Loucy (cell line): ENCODE measurements around the gene STPG2.

Experiments used
- H2AFZ ChIP-seq: fragments of 200-600 bp; sonication (generic); 2 replicates; pipeline ENCODE4 v1.6.0; 2016; ENCODE audit warnings: antibody characterized with exemption, mild to moderate bottlenecking, low read length, moderate library complexity
- H3F3A ChIP-seq: fragments of 200-600 bp; 2 replicates; pipeline ENCODE4 v1.6.0; 2016; ENCODE audit warnings: antibody characterized with exemption, low read depth, mild to moderate bottlenecking
- H3K27me3 ChIP-seq: fragments of 200-600 bp; sonication (generic); 2 replicates; pipeline ENCODE4 v1.6.1; 2014; ENCODE audit warnings: low read length, mild to moderate bottlenecking; ENCODE audit not compliant: insufficient read depth, poor library complexity, severe bottlenecking
- H3K36me3 ChIP-seq: fragments of 200-600 bp; sonication (generic); 2 replicates; pipeline ENCODE4 v1.6.1; 2016; ENCODE audit warnings: low read length; ENCODE audit not compliant: insufficient read depth
- H3K4me1 ChIP-seq: fragments of 200-600 bp; sonication (generic); 2 replicates; pipeline ENCODE4 v1.5.1; 2014; ENCODE audit warnings: low read length, mild to moderate bottlenecking; ENCODE audit not compliant: insufficient read depth, poor library complexity, severe bottlenecking
- H3K4me2 ChIP-seq: fragments of 200-600 bp; sonication (generic); 2 replicates; pipeline ENCODE4 v1.6.0; 2014; ENCODE audit warnings: antibody characterized with exemption, low read length, low read depth, mild to moderate bottlenecking; ENCODE audit not compliant: poor library complexity, severe bottlenecking
- H3K4me3 ChIP-seq: fragments of 200-600 bp; sonication (generic); 2 replicates; pipeline ENCODE4 v1.5.1; 2014; ENCODE audit warnings: low read length, mild to moderate bottlenecking, mixed read lengths; ENCODE audit not compliant: poor library complexity, severe bottlenecking
- H3K79me2 ChIP-seq: fragments of 200-600 bp; sonication (generic); 2 replicates; pipeline ENCODE4 v1.6.1; 2014; ENCODE audit warnings: low read length; ENCODE audit not compliant: insufficient read depth
- H3K9ac ChIP-seq: fragments of 200-600 bp; sonication (generic); 2 replicates; pipeline ENCODE4 v1.6.0; 2014; ENCODE audit warnings: mild to moderate bottlenecking, low read depth, low read length, moderate library complexity; ENCODE audit not compliant: poor library complexity, severe bottlenecking
- H3K9me2 ChIP-seq: fragments of 200-600 bp; sonication (generic); replicated peaks from 2 replicates; pipeline ENCODE4 v1.6.1; 2016; ENCODE audit warnings: low read depth, low read length, mixed read lengths
- H3K9me3 ChIP-seq: fragments of 200-600 bp; sonication (generic); 2 replicates; pipeline ENCODE4 v1.6.1; 2014; ENCODE audit warnings: mild to moderate bottlenecking, antibody characterized with exemption, low read length, low read depth; ENCODE audit not compliant: insufficient read depth
- H4K20me1 ChIP-seq: fragments of 200-600 bp; sonication (generic); 2 replicates; pipeline ENCODE4 v1.6.0; 2014; ENCODE audit warnings: antibody characterized with exemption, low read length, mild to moderate bottlenecking; ENCODE audit not compliant: insufficient read depth, poor library complexity, severe bottlenecking
- EZH2phosphoT487 ChIP-seq: fragments of 200-600 bp; IDR thresholded peaks from 2 replicates; pipeline ENCODE4 v1.6.1; 2018; ENCODE audit warnings: antibody characterized with exemption, mild to moderate bottlenecking, moderate library complexity, borderline replicate concordance
- TF ChIP-seq, protein P1 (sequence below): fragments of 200-600 bp; sonication (generic); conservative IDR thresholded peaks from 2 replicates; pipeline ENCODE4 v1.5.1; 2014; ENCODE audit warnings: mild to moderate bottlenecking, antibody characterized with exemption, low read length

Gene STPG2

GRCh38 chr4:97662133-97662532 lies 481.1 kb downstream of the STPG2 start:
- no peak for TF ChIP-seq EZH2phosphoT487
- TF ChIP-seq, protein P1, sequence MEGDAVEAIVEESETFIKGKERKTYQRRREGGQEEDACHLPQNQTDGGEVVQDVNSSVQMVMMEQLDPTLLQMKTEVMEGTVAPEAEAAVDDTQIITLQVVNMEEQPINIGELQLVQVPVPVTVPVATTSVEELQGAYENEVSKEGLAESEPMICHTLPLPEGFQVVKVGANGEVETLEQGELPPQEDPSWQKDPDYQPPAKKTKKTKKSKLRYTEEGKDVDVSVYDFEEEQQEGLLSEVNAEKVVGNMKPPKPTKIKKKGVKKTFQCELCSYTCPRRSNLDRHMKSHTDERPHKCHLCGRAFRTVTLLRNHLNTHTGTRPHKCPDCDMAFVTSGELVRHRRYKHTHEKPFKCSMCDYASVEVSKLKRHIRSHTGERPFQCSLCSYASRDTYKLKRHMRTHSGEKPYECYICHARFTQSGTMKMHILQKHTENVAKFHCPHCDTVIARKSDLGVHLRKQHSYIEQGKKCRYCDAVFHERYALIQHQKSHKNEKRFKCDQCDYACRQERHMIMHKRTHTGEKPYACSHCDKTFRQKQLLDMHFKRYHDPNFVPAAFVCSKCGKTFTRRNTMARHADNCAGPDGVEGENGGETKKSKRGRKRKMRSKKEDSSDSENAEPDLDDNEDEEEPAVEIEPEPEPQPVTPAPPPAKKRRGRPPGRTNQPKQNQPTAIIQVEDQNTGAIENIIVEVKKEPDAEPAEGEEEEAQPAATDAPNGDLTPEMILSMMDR: no peak
- Histone ChIP-seq H3K27me3 (no peaks in the 10 kb centered on the region), H3K4me1 (no peaks in the 10 kb centered on the region), H3K36me3 (no peaks in the 10 kb centered on the region), H3K79me2 (no peaks in the 10 kb centered on the region), H2AFZ (no peak overlapping the region), H3K9ac (no peak overlapping the region), H3K4me2 (no peak overlapping the region), H3F3A (no peaks in the 10 kb centered on the region), H3K4me3 (no peak overlapping the region), H3K9me2 (no peaks in the 10 kb centered on the region), H4K20me1 (no peaks in the 10 kb centered on the region), H3K9me3 (no peaks in the 10 kb centered on the region; the same call in 1 of the 2 replicates)

DNA sequence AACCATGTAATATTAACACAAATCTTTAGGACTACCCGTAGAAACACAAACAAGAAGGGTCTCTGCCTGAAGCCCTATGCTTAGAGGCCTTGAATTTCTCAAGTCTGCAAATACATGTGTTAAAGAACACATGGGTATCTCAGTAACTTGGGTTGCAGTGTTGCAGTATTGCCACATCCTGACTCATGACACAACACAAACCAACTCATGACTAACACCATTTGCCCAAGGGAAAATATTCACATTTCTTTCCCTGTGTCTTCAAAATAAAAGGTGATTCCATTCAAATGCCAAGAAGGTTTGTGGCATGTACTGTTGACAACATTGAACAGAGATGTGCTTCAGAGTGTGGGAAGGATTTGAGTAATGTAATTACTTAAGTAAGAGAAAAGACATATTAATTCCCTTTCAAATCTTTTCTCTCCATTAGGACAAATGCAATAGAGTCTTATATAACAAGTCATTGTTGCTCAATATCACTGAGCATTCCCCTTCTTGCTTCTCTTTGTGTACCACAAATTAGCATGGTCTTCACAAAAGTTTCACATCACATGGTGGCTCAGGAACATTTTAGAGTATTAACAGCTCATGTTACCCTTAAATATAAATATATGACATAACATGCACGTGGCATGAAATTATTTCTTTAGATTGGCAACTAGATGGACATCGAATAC lies 487.1 kb downstream of the STPG2 start:
- Histone ChIP-seq H3K9ac (no peak overlapping the region), H3K79me2 (no peaks in the 10 kb centered on the region), H3K9me2 (no peaks in the 10 kb centered on the region), H3K9me3 (no peaks in the 10 kb centered on the region), H2AFZ (no peak overlapping the region), H4K20me1 (no peaks in the 10 kb centered on the region), H3F3A (no peaks in the 10 kb centered on the region), H3K4me1 (no peaks in the 10 kb centered on the region), H3K36me3 (no peaks in the 10 kb centered on the region), H3K4me2 (no peak overlapping the region), H3K27me3 (no peaks in the 10 kb centered on the region), H3K4me3 (no peak overlapping the region)
- no peak for TF ChIP-seq EZH2phosphoT487

GRCh38 chr4:97653701-97654100 lies 489.6 kb downstream of the STPG2 start:
- H3K36me3 ChIP-seq: no peaks in the 10 kb centered on the region
- no peaks in the 10 kb centered on the region for H3K27me3 ChIP-seq
- H3K9me2 ChIP-seq: no peaks in the 10 kb centered on the region
- H3K4me1 ChIP-seq: no peaks in the 10 kb centered on the region
- H3K9me3 ChIP-seq: no peaks in the 10 kb centered on the region
- H3K79me2 ChIP-seq: no peaks in the 10 kb centered on the region
- H3K4me3 ChIP-seq: no peak overlapping the region
- H2AFZ ChIP-seq: no peak overlapping the region
- H4K20me1 ChIP-seq: no peaks in the 10 kb centered on the region
- H3K9ac ChIP-seq: no peak overlapping the region
- H3F3A ChIP-seq: no peaks in the 10 kb centered on the region
- TF ChIP-seq EZH2phosphoT487: no peak
- TF ChIP-seq, protein P1: no peak
- no peak overlapping the region for H3K4me2 ChIP-seq

GRCh38 chr4:97646997-97647396 lies 496.3 kb downstream of the STPG2 start:
- Histone ChIP-seq H3K4me3 (no peak overlapping the region), H3F3A (no peaks in the 10 kb centered on the region), H2AFZ (no peak overlapping the region), H3K9me2 (no peaks in the 10 kb centered on the region), H3K79me2 (no peaks in the 10 kb centered on the region), H3K9me3 (no peaks in the 10 kb centered on the region), H3K4me1 (no peaks in the 10 kb centered on the region), H3K27me3 (no peaks in the 10 kb centered on the region), H3K36me3 (no peaks in the 10 kb centered on the region), H4K20me1 (no peaks in the 10 kb centered on the region), H3K4me2 (no peak overlapping the region), H3K9ac (no peak overlapping the region)
- TF ChIP-seq, protein P1: no peak
- TF ChIP-seq EZH2phosphoT487: no peak
